Endothelial cell of umbilical vein (primary cell): ENCODE results near the gene NPPA. TPM values are rescaled to one million over a fixed set of nuclear protein-coding genes. Genes with fewer than 3 reads are reported as not detected.

Experiments used
- BruUV-seq: library from RNA; stranded (reverse); fragments of 400-500 nt; replicated peaks from 2 replicates; lab custom pipeline; 2021; lab: Mats Ljungman, UMichigan
- CTCF ChIA-PET: fragments of 300-600, 350-600 bp; sonication (Branson Sonifier 250); formaldehyde crosslinking; loops from one replicate; lab custom pipeline; 2021; ENCODE audit warnings: antibody characterized with exemption, inconsistent platforms; lab: Charles Lee
- POLR2A ChIA-PET: fragments of 300-600, 350-600 bp; sonication (Branson Sonifier 250); formaldehyde crosslinking; loops from one replicate; lab custom pipeline; 2021; ENCODE audit warnings: antibody characterized with exemption, inconsistent platforms; lab: Charles Lee
- DNase-seq: peaks from one replicate; pipeline ENCODE4 v3.0.0-alpha.2; 2011; ENCODE audit warnings: low read depth, low spot score
- FAIRE-seq: peaks from 2 replicates; lab custom pipeline; 2011; peaks lifted over from hg19 to GRCh38; lab: Jason Lieb, UNC
- H2AFZ ChIP-seq: 2 replicates; pipeline ENCODE4 v1.6.0; 2012; ENCODE audit warnings: low read depth, low read length, control low read depth, inconsistent platforms
- H3K27ac ChIP-seq: 2 replicates; pipeline ENCODE4 v1.5.1; 2011; ENCODE audit warnings: low read depth, mild to moderate bottlenecking, control low read depth, low read length, moderate library complexity; ENCODE audit not compliant: insufficient read depth
- H3K27me3 ChIP-seq, 2 experiments: 2 replicates each; pipeline versions ENCODE4 v1.6.0 to v1.6.1; 2011; ENCODE audit warnings: low read length in 2 of 2, mixed read lengths in 1 of 2; ENCODE audit not compliant: control insufficient read depth in 2 of 2, insufficient read depth in 2 of 2
- H3K36me3 ChIP-seq, 2 experiments: 2 replicates in 1 of 2; 3 replicates in 1 of 2; pipeline ENCODE4 v1.5.1; 2011; ENCODE audit warnings: low read length in 2 of 2, mild to moderate bottlenecking in 1 of 2, moderate library complexity in 1 of 2; ENCODE audit not compliant: control insufficient read depth in 2 of 2, insufficient read depth in 2 of 2; ENCODE audit errors: extremely low read depth in 1 of 2
- H3K4me1 ChIP-seq: 3 replicates; pipeline ENCODE4 v1.5.1; 2011; ENCODE audit warnings: mild to moderate bottlenecking, low read length; ENCODE audit not compliant: control insufficient read depth, insufficient read depth; ENCODE audit errors: extremely low read depth
- H3K4me2 ChIP-seq: 2 replicates; pipeline ENCODE4 v1.6.1; 2011; ENCODE audit warnings: low read length, control low read depth, mixed read lengths; ENCODE audit not compliant: insufficient read depth
- H3K4me3 ChIP-seq, 3 experiments: fragments of 200-600 bp in 1 of 3; sonication (generic), shearing (Covaris generic) in 1 of 3; replicated peaks in 1 of 3; 2 replicates each; pipeline ENCODE4 v1.5.1; 2011 to 2016; ENCODE audit warnings: control low read depth in 3 of 3, low read length in 3 of 3, mild to moderate bottlenecking in 2 of 3, inconsistent platforms in 1 of 3, low read depth in 1 of 3, moderate library complexity in 1 of 3; ENCODE audit not compliant: insufficient read depth in 1 of 3
- H3K79me2 ChIP-seq: 2 replicates; pipeline ENCODE4 v1.6.0; 2012; ENCODE audit warnings: low read length, inconsistent platforms; ENCODE audit not compliant: control insufficient read depth, insufficient read depth
- H3K9ac ChIP-seq: replicated peaks from 2 replicates; pipeline ENCODE3; 2011; ENCODE audit warnings: low read length, control low read depth; ENCODE audit not compliant: insufficient read depth; ENCODE audit errors: extremely low read depth
- H3K9me1 ChIP-seq: replicated peaks from 3 replicates; pipeline ENCODE4 v1.6.0; 2011; ENCODE audit warnings: mild to moderate bottlenecking, low read length; ENCODE audit not compliant: control insufficient read depth, insufficient read depth; ENCODE audit errors: extremely low read depth
- H3K9me3 ChIP-seq: replicated peaks from 2 replicates; pipeline ENCODE4 v1.5.1; 2012; ENCODE audit warnings: low read length, inconsistent platforms; ENCODE audit not compliant: control insufficient read depth, insufficient read depth
- H4K20me1 ChIP-seq: replicated peaks from 2 replicates; pipeline ENCODE3; 2011; ENCODE audit warnings: mild to moderate bottlenecking, low read length; ENCODE audit not compliant: control insufficient read depth, insufficient read depth; ENCODE audit errors: extremely low read depth
- EZH2 ChIP-seq: IDR thresholded peaks from 2 replicates; pipeline ENCODE4 v1.6.1; 2012; ENCODE audit warnings: borderline replicate concordance, low read depth, mild to moderate bottlenecking, moderate library complexity, low read length, inconsistent platforms; ENCODE audit not compliant: severe bottlenecking
- FOS ChIP-seq: IDR thresholded peaks from 2 replicates; pipeline ENCODE4 v1.6.1; 2011; ENCODE audit warnings: mild to moderate bottlenecking, low read length, moderate library complexity, borderline replicate concordance; ENCODE audit not compliant: insufficient read depth
- GATA2 ChIP-seq: IDR thresholded peaks from 2 replicates; pipeline ENCODE4 v1.7.0; 2011; ENCODE audit warnings: low read depth, mild to moderate bottlenecking, moderate library complexity, mixed read lengths, low read length; ENCODE audit not compliant: insufficient read length, insufficient read depth
- JUN ChIP-seq: IDR thresholded peaks from 2 replicates; pipeline ENCODE4 v1.6.1; 2011; ENCODE audit warnings: borderline replicate concordance, low read depth; ENCODE audit not compliant: insufficient read length, insufficient read depth
- MYC ChIP-seq: IDR thresholded peaks from one replicate; pipeline ENCODE4 v1.6.1; 2011; ENCODE audit warnings: mild to moderate bottlenecking, low read depth, low read length
- POLR2A ChIP-seq: IDR thresholded peaks from 2 replicates; pipeline ENCODE4 v1.6.1; 2012; ENCODE audit warnings: low read depth, mild to moderate bottlenecking, control low read depth, low read length
- POLR2AphosphoS5 ChIP-seq: IDR thresholded peaks from 2 replicates; pipeline ENCODE4 v1.6.1; 2012; ENCODE audit warnings: low read depth, mild to moderate bottlenecking, control low read depth, low read length, moderate library complexity; ENCODE audit not compliant: insufficient read depth
- dilution Hi-C: fragments of 300-500 bp; cut with MboI; formaldehyde crosslinking; loops from one replicate; pipeline ENCODE4 v1.15.0; 2019; ENCODE audit warnings: low sequenced_read_pairs; ENCODE audit not compliant: extremely low pct_ligation_motif_present
- intact Hi-C: fragments of 100-400 bp; cut with micrococcal nuclease; formaldehyde crosslinking; loops from one replicate; pipeline ENCODE4 v1.10.0; 2022
- polyA plus RNA-seq, 4 experiments: library from polyadenylated mRNA; depleted of rRNA in 3 of 4; stranded (reverse) in 3 of 4; unstranded in 1 of 4; fragments of >200 nt; gene quantifications; 2 replicates each; pipeline versions ENCODE4 v1.2.1 to v1.2.3, GENCODE V29; 2011 to 2012; ENCODE audit warnings: missing spikeins in 1 of 4
- total RNA-seq: library from RNA; stranded (reverse); gene quantifications from 2 replicates; pipeline ENCODE4 v1.2.3, GENCODE V29; 2021
- TF ChIP-seq, protein P1 (sequence below): IDR thresholded peaks from 2 replicates; pipeline ENCODE4 v1.6.1; 2011; ENCODE audit not compliant: insufficient read depth, insufficient read length
- TF ChIP-seq, protein P2 (sequence below), 2 donors: IDR thresholded peaks; 1 replicate in 1 of 2; 2 replicates in 1 of 2; pipeline ENCODE4 v1.5.1; 2011; ENCODE audit warnings: low read length in 2 of 2, mild to moderate bottlenecking in 2 of 2, moderate library complexity in 2 of 2, control low read depth in 1 of 2, inconsistent platforms in 1 of 2, low read depth in 1 of 2; ENCODE audit not compliant: insufficient read depth in 1 of 2; ENCODE audit errors: extremely low read depth in 1 of 2

The NPPA gene
- total and polyA plus RNA-seq, 2 donors (not counting 3 experiments of a cell fraction or from before 2014, with no cell fraction given), result not detected

DNA sequence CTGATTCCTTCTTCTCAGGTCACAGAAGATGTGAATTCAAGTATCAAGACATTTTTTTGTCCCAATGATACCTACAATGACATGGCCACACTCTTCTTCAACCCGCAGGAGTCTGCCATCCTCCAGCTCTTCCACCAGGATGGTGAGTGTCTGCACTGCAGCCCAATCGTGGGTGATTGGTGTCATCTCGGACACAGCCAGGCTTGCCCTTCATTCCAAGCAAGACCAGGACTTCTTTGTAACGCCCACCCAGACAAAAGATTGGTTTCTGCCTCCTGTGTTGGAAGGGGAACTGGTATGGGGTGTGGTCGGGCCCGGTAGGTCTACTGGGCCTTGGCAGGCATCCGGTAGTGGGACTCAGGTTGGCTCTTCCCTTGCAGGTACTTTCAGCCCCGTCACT is 14.1 kb downstream of the NPPA start:
- no peaks in the 10 kb centered on the region for H3K9me1 ChIP-seq
- no peaks in the 10 kb centered on the region for H3K27me3 ChIP-seq
- no peak overlapping the region for H3K27ac ChIP-seq
- no peak overlapping the region for H2AFZ ChIP-seq
- no peaks in the 10 kb centered on the region for H3K9me3 ChIP-seq
- FAIRE-seq (no peak), DNase-seq (no peak)
- no peaks in the 10 kb centered on the region for H3K79me2 ChIP-seq
- H3K4me3 ChIP-seq, result no peak overlapping the region
- intact Hi-C loops, result no loop called here
- H3K4me2 ChIP-seq, result no peak overlapping the region
- TF ChIP-seq GATA2 (no peak), POLR2A (no peak), POLR2AphosphoS5 (no peak), MYC (no peak), FOS (no peak), JUN (no peak), EZH2 (no peak)
- TF ChIP-seq, protein P1, sequence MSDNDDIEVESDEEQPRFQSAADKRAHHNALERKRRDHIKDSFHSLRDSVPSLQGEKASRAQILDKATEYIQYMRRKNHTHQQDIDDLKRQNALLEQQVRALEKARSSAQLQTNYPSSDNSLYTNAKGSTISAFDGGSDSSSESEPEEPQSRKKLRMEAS, result no peak
- TF ChIP-seq, protein P2, sequence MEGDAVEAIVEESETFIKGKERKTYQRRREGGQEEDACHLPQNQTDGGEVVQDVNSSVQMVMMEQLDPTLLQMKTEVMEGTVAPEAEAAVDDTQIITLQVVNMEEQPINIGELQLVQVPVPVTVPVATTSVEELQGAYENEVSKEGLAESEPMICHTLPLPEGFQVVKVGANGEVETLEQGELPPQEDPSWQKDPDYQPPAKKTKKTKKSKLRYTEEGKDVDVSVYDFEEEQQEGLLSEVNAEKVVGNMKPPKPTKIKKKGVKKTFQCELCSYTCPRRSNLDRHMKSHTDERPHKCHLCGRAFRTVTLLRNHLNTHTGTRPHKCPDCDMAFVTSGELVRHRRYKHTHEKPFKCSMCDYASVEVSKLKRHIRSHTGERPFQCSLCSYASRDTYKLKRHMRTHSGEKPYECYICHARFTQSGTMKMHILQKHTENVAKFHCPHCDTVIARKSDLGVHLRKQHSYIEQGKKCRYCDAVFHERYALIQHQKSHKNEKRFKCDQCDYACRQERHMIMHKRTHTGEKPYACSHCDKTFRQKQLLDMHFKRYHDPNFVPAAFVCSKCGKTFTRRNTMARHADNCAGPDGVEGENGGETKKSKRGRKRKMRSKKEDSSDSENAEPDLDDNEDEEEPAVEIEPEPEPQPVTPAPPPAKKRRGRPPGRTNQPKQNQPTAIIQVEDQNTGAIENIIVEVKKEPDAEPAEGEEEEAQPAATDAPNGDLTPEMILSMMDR (IDR thresholded peaks at IDR 0.05; ENCODE audit: extremely low read depth in 1 of 2, insufficient read depth in 1 of 2, low read depth in 1 of 2, low read length in 2 of 2), result no peak
- ChIA-PET CTCF (no interaction called here), POLR2A (no interaction called here)
- no peak overlapping the region for H3K9ac ChIP-seq
- H3K4me1 ChIP-seq, result no peaks in the 10 kb centered on the region
- dilution Hi-C loops, result no loop called here
- no peaks in the 10 kb centered on the region for H4K20me1 ChIP-seq
- no TSS peak for BruUV-seq
- peaks cover 19 to 67% of the 10 kb centered on the region in 2 experiments for H3K36me3 ChIP-seq
